Adrenal gland (tissue), 12 donors: ENCODE results near the gene CXorf58. TPM values are rescaled to one million over a fixed set of nuclear protein-coding genes. Genes with fewer than 3 reads are reported as not detected.
A peak's percentile ranks its signal among the peaks of the same experiment; 100 is the strongest.
"Not testable (repeated sequence)": the region's sequence is repeated elsewhere in the genome, so short reads cannot be mapped to it uniquely, and the experiment has no call there.

Experiments used
- DNase-seq, 7 donors: peaks; one replicate each; pipeline ENCODE4 v3.0.0-alpha.2; 2019 to 2020
- H3K27ac ChIP-seq, 5 donors: fragments of 200-600 bp; sonication (generic) in 4 of 5; 1 replicate in 3 of 5; 2 replicates in 2 of 5; pipeline versions ENCODE4 v1.5.1 to v1.8.0; 2016 to 2020; ENCODE audit warnings: mild to moderate bottlenecking in 1 of 5
- H3K27me3 ChIP-seq: fragments of 200-600 bp; 2 replicates; pipeline ENCODE4 v1.8.0; 2021
- H3K36me3 ChIP-seq, 2 donors: fragments of 200-600 bp; replicated peaks in 1 of 2; 1 replicate in 1 of 2; 2 replicates in 1 of 2; pipeline versions ENCODE4 v1.5.1 to v1.8.0; 2018 to 2022
- H3K4me1 ChIP-seq, 2 donors: fragments of 200-600 bp; replicated peaks in 1 of 2; 1 replicate in 1 of 2; 2 replicates in 1 of 2; pipeline versions ENCODE4 v1.5.1 to v1.8.0; 2018 to 2021
- H3K4me3 ChIP-seq, 4 donors: fragments of 200-600 bp; sonication (generic) in 3 of 4; one replicate each; pipeline ENCODE4 v1.5.1; 2016 to 2018
- H3K9me3 ChIP-seq, 3 donors: fragments of 200-600 bp; sonication (generic) in 1 of 3; replicated peaks in 1 of 3; 1 replicate in 2 of 3; 2 replicates in 1 of 3; pipeline versions ENCODE4 v1.5.1 to v1.8.0; 2016 to 2021
- CTCF ChIP-seq, 6 experiments: fragments of 450-650 bp in 4 of 6; fragments of 200-600 bp in 2 of 6; sonication (generic) in 1 of 6; IDR thresholded peaks; 1 replicate in 5 of 6; 2 replicates in 1 of 6; pipeline versions ENCODE4 v1.5.1 to v1.8.0; 2016 to 2021; ENCODE audit warnings: antibody characterized with exemption in 6 of 6, mild to moderate bottlenecking in 2 of 6, moderate library complexity in 1 of 6
- POLR2A ChIP-seq, 2 donors: fragments of 450-650 bp; IDR thresholded peaks; one replicate each; pipeline ENCODE4 v1.6.1; 2017; ENCODE audit warnings: antibody characterized with exemption in 2 of 2, mild to moderate bottlenecking in 2 of 2, moderate library complexity in 1 of 2
- WGBS, 4 donors: extraction: QIAGEN DNeasy Blood & Tissue Kit in 2 of 4; methylation state at CpG; one replicate each; pipeline versions ENCODE4 v1.1.5 to v1.1.7; 2013 to 2017; 5-methylcytosine and 5-hydroxymethylcytosine counted together
- intact Hi-C, 2 donors: fragments of 100-400 bp; cut with DNase I; formaldehyde crosslinking; loops; one replicate each; pipeline versions ENCODE4 v1.14.1 to v1.15.0; 2022 to 2023
- polyA plus RNA-seq, 3 donors: library from polyadenylated mRNA; stranded (reverse); fragments of 200-250 nt in 2 of 3; fragments of 350-450 nt in 1 of 3; fragmentation: Illumina TruSeq in 1 of 3; extraction: RNeasy Lipid Tissue Mini Kit (QIAGEN cat#74804) in 1 of 3; gene quantifications; one replicate each; pipeline ENCODE4 v1.2.3, GENCODE V29; 2013 to 2014
- total RNA-seq, 9 donors: library from RNA; depleted of rRNA in 4 of 9; stranded (reverse); fragments of >200 nt in 4 of 9; fragments of 120-200 nt in 1 of 9; fragmentation: NEBNext Ultra II Directional in 1 of 9; extraction: Animal tissue kit (Norgen Biotek cat#: 25700) in 1 of 9; gene quantifications; one replicate each; pipeline versions ENCODE4 v1.1.0 to v1.2.4, GENCODE V29; 2013 to 2023
- donor health status: healthy with polysubstance abuse.
- donor health status: Bipolar disorder and iron deficiency.
- donor health status: DM: yes; HTN: yes; CAD: no.
- donor health status: DM: no; HTN: no; CAD: no.
- donor health status: DM: no; HTN: no; CAD: no.
- donor health status: DM: yes; HTN: yes; CAD: no.

Gene CXorf58
- total and polyA plus RNA-seq, 12 donors = 0.11 to 0.77 (median 0.34) TPM; not detected in 3

DNA sequence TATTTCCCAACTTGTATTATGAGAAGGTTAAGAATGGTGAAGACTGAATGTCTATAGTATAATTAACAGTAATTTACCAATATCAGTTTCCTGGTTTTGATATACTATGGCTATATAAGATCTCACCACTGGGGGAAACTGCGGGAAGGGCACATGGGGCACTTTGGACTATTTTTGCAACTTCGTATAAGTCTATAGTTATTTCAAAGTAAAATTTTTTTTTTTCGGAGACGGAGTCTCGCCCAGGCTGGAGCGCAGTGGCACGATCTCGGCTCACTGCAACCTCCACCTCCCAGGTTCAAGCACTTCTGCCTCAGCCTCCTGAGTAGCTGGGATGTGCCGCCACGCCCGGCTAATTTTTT is 46.1 kb downstream of the CXorf58 start:
- Histone ChIP-seq H3K36me3 (no peaks in the 10 kb centered on the region), H3K4me3 (no peak overlapping the region), H3K27me3 (no peaks in the 10 kb centered on the region), H3K27ac (no peak overlapping the region), H3K4me1 (no peaks in the 10 kb centered on the region), H3K9me3 (no peaks in the 10 kb centered on the region)
- intact Hi-C loops = no loop called here
- TF ChIP-seq POLR2A (IDR thresholded peaks at IDR 0.05) (no peak), CTCF (IDR thresholded peaks at IDR 0.05) (no peak)
- DNase-seq = no peak
- WGBS, 4 donors = 85 to 93% (median 89%) methylated on average over 11 of the region's 11 CpGs

DNA sequence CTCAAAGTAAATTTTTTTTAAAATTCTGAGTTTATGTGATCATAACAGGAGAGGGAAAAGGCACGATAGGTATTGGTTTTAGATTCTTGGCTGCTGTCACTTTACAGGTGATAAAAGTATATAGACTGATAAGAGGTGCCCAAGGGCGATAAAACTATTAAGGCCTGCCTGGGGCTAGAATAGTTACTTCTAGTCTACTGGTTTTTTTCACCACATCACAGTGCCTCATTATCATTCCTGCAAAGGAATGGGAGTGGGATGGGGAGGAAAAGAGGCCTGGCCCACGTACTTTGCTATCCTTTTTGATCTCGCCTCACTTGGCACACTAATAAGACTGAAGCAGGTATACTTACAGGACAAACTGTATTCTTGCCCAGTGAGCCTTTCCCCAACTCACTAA is 46.6 kb downstream of the CXorf58 start:
- Histone ChIP-seq H3K4me1 (no peaks in the 10 kb centered on the region), H3K9me3 (no peaks in the 10 kb centered on the region), H3K4me3 (no peak overlapping the region), H3K36me3 (no peaks in the 10 kb centered on the region), H3K27ac (no peak overlapping the region), H3K27me3 (no peaks in the 10 kb centered on the region)
- no peak for TF ChIP-seq POLR2A (IDR thresholded peaks at IDR 0.05)
- TF ChIP-seq CTCF (IDR thresholded peaks at IDR 0.05) = no peak
- WGBS, 4 donors = 70 to 90% (median 81%) methylated on average over 3 to 4 of the region's 4 CpGs
- no peak for DNase-seq
- intact Hi-C loops = no loop called here

GRCh38 chrX:23959781-23960180 is 52.0 kb downstream of the CXorf58 start:
- no peaks in the 10 kb centered on the region for H3K36me3 ChIP-seq
- H3K27ac ChIP-seq = peak overlapping the region in 1 of 5 donors; percentile 4
- DNase-seq = peak in 6 of 7 donors; percentile 20 to 68 (median 33)
- intact Hi-C loops = no loop called here
- H3K27me3 ChIP-seq = no peaks in the 10 kb centered on the region
- no peak overlapping the region for H3K4me3 ChIP-seq
- TF ChIP-seq POLR2A (IDR thresholded peaks at IDR 0.05) = no peak
- no peak for TF ChIP-seq CTCF (IDR thresholded peaks at IDR 0.05)
- 25 to 64% (median 52%) methylated on average over 3 of the region's 3 CpGs for WGBS, 4 donors
- H3K4me1 ChIP-seq = no peaks in the 10 kb centered on the region
- H3K9me3 ChIP-seq = no peaks in the 10 kb centered on the region

DNA sequence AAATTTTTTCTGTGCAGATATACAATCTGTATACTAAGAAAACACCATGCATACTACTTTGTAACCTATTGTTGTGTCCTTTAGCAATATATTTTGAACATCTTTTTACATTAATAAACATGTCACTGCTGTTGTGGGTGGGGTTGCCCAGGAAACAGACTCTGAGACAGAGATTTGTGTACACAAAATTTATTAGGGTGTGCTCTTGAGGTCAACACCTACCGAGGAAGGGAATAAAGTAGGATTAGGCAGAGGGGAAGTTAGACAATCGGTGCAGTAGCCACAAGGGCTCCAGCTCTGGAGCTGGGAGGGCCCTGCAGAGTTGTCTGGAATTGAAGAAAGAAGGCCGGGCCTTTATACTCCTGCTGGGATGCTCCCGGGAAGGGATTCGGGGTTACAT is 56.4 kb downstream of the CXorf58 start:
- Histone ChIP-seq H3K4me3 (no peak overlapping the region), H3K4me1 (no peaks in the 10 kb centered on the region), H3K36me3 (no peaks in the 10 kb centered on the region), H3K27ac (no peak overlapping the region), H3K27me3 (no peaks in the 10 kb centered on the region), H3K9me3 (no peaks in the 10 kb centered on the region)
- TF ChIP-seq CTCF (IDR thresholded peaks at IDR 0.05) (no peak), POLR2A (IDR thresholded peaks at IDR 0.05) (no peak)
- 65 to 78% (median 74%) methylated on average over 3 to 5 of the region's 5 CpGs for WGBS, 4 donors
- no peak for DNase-seq
- intact Hi-C loops = no loop called here

GRCh38 chrX:23965630-23966029 is 57.8 kb downstream of the CXorf58 start:
- H3K36me3 ChIP-seq, H3K27me3 ChIP-seq, H3K27ac ChIP-seq, intact Hi-C loops, H3K4me1 ChIP-seq, DNase-seq, H3K9me3 ChIP-seq, H3K4me3 ChIP-seq: not testable (repeated sequence)
- 79 to 96% (median 89%) methylated on average over 8 of the region's 8 CpGs for WGBS, 4 donors
